GM10248 (cell line): ENCODE measurements around the gene TAAR6.

ENCODE experiments used
- CTCF ChIA-PET: fragments of 300-600 bp; sonication (Branson Sonifier 250); formaldehyde crosslinking; extraction: SDS; loops from one replicate; lab custom pipeline; 2021; ENCODE audit warnings: antibody characterized with exemption; lab: Yijun Ruan, JAX
- POLR2A ChIA-PET: fragments of 350-650 bp; sonication (Branson Sonifier 250); formaldehyde crosslinking; extraction: SDS; loops from one replicate; lab custom pipeline; 2020; ENCODE audit warnings: antibody characterized with exemption; lab: Yijun Ruan, JAX
- DNase-seq: peaks from one replicate; pipeline ENCODE4 v3.0.0; 2012; ENCODE audit errors: extremely low spot score
- TF ChIP-seq, protein P1 (sequence below): IDR thresholded peaks from 2 replicates; pipeline ENCODE4 v1.5.1; 2012; ENCODE audit warnings: mild to moderate bottlenecking, low read depth; ENCODE audit errors: extremely low read depth, missing control alignments, control extremely low read depth

The TAAR6 gene, protein sequence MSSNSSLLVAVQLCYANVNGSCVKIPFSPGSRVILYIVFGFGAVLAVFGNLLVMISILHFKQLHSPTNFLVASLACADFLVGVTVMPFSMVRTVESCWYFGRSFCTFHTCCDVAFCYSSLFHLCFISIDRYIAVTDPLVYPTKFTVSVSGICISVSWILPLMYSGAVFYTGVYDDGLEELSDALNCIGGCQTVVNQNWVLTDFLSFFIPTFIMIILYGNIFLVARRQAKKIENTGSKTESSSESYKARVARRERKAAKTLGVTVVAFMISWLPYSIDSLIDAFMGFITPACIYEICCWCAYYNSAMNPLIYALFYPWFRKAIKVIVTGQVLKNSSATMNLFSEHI

DNA sequence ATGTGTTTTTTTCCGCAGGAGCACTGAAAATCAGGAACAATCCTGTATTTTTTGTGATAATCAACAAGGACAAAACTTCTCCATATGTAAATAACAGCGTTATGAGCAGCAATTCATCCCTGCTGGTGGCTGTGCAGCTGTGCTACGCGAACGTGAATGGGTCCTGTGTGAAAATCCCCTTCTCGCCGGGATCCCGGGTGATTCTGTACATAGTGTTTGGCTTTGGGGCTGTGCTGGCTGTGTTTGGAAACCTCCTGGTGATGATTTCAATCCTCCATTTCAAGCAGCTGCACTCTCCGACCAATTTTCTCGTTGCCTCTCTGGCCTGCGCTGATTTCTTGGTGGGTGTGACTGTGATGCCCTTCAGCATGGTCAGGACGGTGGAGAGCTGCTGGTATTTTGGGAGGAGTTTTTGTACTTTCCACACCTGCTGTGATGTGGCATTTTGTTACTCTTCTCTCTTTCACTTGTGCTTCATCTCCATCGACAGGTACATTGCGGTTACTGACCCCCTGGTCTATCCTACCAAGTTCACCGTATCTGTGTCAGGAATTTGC is at the start of gene TAAR6:
Gene TAAR6 (plus strand): TSS at position 102 of the 557 bp plus-strand sequence. CDS start 0 bp downstream, at position 102.
- no peak for DNase-seq
- POLR2A ChIA-PET, result no interaction called here
- TF ChIP-seq, protein P1, sequence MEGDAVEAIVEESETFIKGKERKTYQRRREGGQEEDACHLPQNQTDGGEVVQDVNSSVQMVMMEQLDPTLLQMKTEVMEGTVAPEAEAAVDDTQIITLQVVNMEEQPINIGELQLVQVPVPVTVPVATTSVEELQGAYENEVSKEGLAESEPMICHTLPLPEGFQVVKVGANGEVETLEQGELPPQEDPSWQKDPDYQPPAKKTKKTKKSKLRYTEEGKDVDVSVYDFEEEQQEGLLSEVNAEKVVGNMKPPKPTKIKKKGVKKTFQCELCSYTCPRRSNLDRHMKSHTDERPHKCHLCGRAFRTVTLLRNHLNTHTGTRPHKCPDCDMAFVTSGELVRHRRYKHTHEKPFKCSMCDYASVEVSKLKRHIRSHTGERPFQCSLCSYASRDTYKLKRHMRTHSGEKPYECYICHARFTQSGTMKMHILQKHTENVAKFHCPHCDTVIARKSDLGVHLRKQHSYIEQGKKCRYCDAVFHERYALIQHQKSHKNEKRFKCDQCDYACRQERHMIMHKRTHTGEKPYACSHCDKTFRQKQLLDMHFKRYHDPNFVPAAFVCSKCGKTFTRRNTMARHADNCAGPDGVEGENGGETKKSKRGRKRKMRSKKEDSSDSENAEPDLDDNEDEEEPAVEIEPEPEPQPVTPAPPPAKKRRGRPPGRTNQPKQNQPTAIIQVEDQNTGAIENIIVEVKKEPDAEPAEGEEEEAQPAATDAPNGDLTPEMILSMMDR, result no peak
- CTCF ChIA-PET, result no interaction called here

DNA sequence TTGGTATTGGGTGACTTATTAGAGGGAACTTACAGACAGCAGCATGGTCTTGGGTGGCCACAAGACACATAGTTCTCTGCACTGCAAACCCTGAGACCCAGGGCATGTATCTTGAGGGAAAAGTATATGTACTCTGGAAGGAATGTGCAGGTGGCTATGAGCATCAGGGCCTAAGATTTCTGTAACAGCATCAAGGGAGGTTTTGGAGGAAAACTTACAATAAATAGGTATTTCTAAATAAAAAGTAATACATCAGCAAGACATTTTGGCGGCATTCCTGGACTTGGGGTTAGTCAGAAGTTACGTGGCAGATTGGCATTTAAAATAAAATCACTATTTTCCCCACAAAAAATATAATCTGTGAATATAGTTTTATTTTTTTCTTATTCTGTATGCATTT is 49.2 kb upstream of the TAAR6 start:
- POLR2A ChIA-PET, result no interaction called here
- TF ChIP-seq, protein P1, result no peak
- no peak for DNase-seq
- CTCF ChIA-PET, result interaction anchor here (4.1 kb wide), 1 partner anchor 8 kb away, joined by 24 read pairs; no protein-coding TSS in a partner anchor

DNA sequence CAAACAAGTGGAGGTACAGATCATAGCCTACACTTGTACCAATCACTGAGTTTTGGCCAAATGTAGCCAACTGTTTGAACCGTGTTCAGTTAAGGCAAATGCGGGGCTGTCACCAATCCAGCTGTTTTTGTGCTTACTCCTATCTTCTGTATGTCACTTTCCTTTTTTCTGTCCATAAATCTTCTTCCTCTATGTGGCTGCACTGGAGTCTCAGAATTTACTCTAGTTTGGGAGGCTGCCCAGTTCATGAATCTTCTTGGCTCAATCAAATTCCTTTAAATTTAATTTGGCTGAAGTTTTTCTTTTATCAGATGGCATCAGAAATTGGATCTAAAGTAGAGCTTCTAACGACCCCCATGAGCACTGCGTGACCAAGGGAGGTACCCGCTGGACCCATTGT is 45.5 kb upstream of the TAAR6 start:
- CTCF ChIA-PET, result interaction anchor here (1.1 to 8.8 kb wide), 6 partner anchors 12 to 261 kb away, joined by 3 to 68 read pairs (median 6); partner anchors contain the start of genes STX7 and TAAR9
- DNase-seq, result no peak
- POLR2A ChIA-PET, result no interaction called here
- TF ChIP-seq, protein P1, result no peak

DNA sequence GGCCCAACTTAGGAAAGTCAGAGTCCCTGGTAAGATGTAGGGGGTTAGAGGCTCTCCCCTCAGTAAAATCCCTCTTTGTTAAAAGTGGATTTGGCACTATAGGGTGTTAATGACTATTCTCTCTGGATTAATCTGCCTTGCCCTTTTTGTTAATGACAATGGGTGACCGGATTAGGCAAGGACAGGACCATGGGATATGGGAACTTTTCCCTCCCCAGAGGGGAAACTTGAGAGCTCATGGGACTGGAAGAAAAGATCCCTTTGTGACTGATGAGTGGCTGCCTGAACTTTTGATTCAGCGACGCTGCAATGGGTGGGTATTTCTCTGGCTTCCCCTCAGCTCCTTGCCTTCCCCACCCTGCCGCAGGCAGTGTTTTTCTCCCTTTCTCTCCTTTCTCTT is 44.3 kb upstream of the TAAR6 start:
- no peak for DNase-seq
- POLR2A ChIA-PET, result no interaction called here
- CTCF ChIA-PET, result interaction anchor here (1.3 to 8.8 kb wide), 3 partner anchors 13 to 41 kb away, joined by 5 to 68 read pairs (median 6); partner anchors contain the start of genes STX7 and TAAR9
- TF ChIP-seq, protein P1, result no peak

DNA sequence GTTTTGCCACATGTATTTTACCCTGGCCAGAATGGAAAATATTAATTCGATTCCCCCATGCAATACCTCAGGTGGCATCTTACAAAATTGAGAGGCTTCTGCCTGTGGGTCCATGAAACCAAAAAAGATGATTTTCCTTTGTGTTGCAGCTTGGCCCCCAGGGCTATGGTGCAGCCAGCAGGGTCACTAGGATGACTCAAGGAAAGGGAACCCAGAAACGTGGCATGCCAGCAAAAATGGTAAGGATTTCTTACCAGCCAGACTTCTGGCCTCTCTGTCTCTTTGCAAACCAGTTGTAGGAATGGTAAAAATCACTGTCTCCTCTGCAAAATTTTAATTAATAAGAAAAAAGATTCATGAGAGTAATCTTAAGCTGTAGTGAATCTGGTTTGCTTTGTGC is 43.7 kb upstream of the TAAR6 start:
- TF ChIP-seq, protein P1, result no peak
- no peak for DNase-seq
- POLR2A ChIA-PET, result no interaction called here
- CTCF ChIA-PET, result interaction anchor here (1.2 to 8.8 kb wide), 4 partner anchors 9 to 41 kb away, joined by 4 to 68 read pairs (median 6); partner anchors contain the start of genes STX7 and TAAR9

DNA sequence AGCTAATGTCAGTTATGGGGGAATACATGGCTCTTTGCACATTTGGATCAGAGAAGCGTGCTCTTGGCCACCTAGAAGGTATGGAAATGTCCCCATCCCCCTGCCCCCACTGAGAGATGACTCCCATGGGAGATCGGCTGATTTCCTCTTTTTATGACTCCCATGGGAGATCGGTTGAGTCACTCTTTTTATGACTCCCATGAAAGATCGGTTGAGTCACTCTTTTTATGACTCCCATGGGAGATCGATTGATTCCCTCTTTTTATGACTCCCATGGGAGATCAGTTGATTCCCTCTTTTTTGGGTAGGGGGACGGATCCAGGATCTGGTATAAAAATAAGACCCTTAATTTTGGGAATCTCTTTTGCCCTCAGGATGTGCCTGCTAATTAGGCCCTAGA is 42.3 kb upstream of the TAAR6 start:
- DNase-seq, result no peak
- TF ChIP-seq, protein P1, result no peak
- ChIA-PET CTCF (interaction anchor here (1.0 to 8.8 kb wide), 7 partner anchors 9 to 435 kb away, joined by 3 to 68 read pairs (median 4); partner anchors contain the start of genes STX7 and TAAR9), POLR2A (no interaction called here)
